C4-2B (cell line): ENCODE results near the gene SLC2A13.
A peak's percentile ranks its signal among the peaks of the same experiment; 100 is the strongest.
"Not testable (repeated sequence)": the region's sequence is repeated elsewhere in the genome, so short reads cannot be mapped to it uniquely, and the experiment has no call there.

Experiments
- H3K27ac ChIP-seq: fragments of 450-650 bp; 2 replicates; pipeline ENCODE4 v1.5.1; 2017
- ZFX ChIP-seq: fragments of 450-650 bp; IDR thresholded peaks from 2 replicates; pipeline ENCODE4 v1.6.1; 2017
- TF ChIP-seq, protein P1 (sequence below): fragments of 450-650 bp; conservative IDR thresholded peaks from 2 replicates; pipeline ENCODE4 v1.5.1; 2017; ENCODE audit warnings: mild to moderate bottlenecking

Gene SLC2A13

DNA sequence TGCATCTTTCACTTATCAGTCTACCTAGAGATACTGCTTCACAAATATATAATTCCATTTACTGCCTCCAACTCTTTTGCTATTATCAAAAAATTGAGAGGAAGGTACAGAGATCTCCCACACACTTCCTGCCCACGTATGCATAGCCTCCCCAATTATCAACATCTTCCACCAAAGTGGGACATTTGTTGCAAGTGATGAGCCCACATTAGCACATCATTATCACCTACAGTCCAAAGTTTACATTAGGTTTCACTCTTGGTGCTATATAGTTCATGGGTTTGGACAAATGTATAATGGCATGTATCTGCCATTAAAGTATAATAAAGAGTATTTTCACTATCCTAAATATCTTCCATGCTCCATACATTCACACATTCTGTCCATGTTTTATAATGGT is 66.3 kb downstream of the SLC2A13 start:
- no peak for TF ChIP-seq ZFX

DNA sequence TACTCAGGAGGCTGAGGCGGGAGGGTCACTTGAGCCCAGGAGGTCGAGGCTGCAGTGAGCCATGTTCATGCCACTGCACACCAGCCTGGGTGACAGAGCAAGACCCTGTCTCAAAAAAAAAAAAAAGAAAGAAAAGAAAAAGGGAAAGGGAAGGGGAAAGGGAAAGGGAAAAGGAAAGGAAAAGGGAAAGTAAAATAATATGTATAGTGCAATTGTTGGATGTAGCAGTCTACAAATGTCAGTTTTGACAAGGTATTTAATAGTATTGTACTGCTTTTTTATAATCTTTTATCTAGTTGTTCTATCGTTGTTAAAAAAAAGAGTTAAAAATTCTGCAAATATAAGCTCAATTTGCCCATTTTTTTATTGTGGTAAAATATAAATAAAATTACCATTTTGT is 67.3 kb downstream of the SLC2A13 start:
- H3K27ac ChIP-seq, result no peak overlapping the region
- TF ChIP-seq ZFX, result no peak
- TF ChIP-seq, protein P1, sequence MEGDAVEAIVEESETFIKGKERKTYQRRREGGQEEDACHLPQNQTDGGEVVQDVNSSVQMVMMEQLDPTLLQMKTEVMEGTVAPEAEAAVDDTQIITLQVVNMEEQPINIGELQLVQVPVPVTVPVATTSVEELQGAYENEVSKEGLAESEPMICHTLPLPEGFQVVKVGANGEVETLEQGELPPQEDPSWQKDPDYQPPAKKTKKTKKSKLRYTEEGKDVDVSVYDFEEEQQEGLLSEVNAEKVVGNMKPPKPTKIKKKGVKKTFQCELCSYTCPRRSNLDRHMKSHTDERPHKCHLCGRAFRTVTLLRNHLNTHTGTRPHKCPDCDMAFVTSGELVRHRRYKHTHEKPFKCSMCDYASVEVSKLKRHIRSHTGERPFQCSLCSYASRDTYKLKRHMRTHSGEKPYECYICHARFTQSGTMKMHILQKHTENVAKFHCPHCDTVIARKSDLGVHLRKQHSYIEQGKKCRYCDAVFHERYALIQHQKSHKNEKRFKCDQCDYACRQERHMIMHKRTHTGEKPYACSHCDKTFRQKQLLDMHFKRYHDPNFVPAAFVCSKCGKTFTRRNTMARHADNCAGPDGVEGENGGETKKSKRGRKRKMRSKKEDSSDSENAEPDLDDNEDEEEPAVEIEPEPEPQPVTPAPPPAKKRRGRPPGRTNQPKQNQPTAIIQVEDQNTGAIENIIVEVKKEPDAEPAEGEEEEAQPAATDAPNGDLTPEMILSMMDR, result no peak

More for the DNA sequence above, 66.3 kb downstream of the SLC2A13 start:
- H3K27ac ChIP-seq, result no peak overlapping the region

DNA sequence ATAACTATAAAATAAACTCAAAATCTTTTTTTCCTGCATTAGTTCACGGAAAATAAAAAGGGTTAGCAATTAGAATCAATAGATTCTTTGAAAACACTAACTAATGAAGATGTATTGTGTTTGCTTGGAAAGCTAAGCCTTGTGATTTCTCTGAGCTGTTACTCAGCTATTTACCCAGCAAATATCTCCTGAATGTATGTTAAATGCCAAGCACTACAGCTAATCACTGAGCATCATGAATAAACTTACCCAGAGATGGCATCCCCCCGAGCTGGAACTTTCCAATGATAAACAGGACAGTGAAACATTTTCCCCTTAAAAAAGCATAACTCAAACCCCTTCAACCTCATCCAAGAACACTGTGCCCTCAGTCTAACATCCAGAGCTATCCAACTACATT is 71.2 kb downstream of the SLC2A13 start:
- no peak for TF ChIP-seq ZFX
- TF ChIP-seq, protein P1, result no peak
- H3K27ac ChIP-seq, result no peak overlapping the region

DNA sequence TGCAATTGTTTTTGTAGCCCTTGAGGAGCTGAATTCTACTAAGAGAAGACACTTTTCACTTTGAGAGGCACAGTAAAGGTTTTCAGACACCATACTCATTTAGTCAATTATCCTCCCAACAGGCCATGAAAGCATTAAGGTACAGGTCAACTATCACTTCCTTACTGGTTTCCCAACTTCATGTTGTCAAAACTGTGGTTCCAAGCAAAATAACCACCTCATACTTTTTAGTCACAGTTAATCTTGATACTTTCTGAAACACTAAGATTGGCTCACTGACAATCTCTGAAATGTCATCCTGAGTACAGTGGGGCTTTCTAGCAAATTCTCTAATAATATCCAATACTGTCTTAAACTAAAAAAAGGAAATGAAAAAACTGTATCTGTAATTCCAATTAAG is 71.7 kb downstream of the SLC2A13 start:
- TF ChIP-seq, protein P1, result no peak
- TF ChIP-seq ZFX, result no peak
- no peak overlapping the region for H3K27ac ChIP-seq

DNA sequence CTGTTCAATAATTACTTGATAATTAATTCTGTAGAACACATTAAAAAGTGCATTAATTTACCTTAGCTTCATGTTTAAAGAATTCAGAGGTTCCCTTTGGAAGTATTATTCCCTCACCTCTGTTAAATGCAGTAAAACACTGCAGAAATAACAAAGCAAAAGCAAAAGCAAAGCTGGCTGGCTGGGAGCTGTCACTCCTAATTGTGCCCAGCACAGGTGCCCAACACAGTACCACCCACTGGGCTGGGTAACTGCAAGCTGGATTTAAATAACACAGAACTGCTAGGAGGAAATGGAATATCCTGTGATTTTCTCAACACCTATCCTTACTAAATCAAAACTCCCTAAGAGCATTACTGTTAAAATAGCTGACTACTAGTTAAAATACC is 72.6 kb downstream of the SLC2A13 start:
- TF ChIP-seq ZFX, result no peak
- TF ChIP-seq, protein P1, result no peak
- H3K27ac ChIP-seq, result no peak overlapping the region

DNA sequence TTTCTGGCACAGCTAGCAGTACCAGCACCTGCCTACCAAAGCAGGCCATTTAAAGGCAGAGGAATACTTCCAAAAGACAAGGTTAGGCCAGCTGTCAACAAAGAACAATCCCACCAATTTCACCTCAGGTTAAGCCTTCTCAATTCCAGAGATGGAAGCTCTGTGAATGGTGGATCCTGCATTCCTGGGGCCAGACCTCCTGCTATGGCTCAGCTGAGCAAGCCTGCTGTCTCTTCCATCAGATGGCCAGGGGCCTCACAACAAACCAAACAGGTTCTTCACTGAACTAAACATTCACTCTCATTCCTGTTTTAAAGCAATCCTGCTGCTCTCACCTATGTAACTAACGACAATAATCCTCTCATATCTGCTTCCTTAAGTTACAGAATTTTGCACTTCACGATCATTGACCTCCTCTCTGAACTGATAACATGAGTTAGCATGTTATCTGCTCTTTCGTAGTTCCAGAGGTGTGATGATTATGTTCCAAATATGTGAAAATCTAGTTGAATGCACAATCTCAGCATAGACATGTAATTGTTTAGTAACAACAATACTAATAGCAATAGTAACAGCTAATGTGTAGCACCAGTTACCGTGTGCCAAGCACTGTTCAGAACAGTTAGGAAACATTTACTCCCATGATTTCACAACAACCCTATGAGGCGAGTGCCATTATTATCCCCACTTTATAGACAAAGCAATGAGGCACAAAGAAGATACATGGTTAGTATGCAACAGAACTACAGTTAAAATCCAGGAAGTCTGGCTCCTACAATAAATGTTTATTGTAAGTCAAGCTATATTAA is 73.2 kb downstream of the SLC2A13 start:
- TF ChIP-seq ZFX, result no peak
- TF ChIP-seq, protein P1, result no peak

DNA sequence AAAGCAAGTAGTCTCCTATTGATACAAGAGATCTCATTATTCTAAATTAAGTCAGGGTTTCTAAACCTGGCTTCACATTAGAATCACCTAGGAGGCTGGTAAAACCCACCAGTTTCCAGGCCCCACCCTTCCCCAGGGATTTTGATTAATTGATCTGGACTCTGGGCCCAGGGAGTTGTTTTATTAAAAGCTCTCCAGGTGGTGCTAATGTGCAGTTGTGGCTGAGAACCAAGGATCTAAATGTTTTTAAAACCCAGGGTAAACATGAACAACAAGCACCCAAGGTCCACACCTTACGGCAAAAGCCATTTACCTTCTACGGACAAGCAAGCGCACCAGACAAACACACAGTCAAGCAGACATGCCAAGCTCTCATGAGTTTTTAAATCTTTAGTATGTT is 73.9 kb downstream of the SLC2A13 start:
- TF ChIP-seq, protein P1, result peak; percentile 52
- no peak for TF ChIP-seq ZFX

More for the DNA sequence above, 73.2 kb downstream of the SLC2A13 start:
- no peak overlapping the region for H3K27ac ChIP-seq

DNA sequence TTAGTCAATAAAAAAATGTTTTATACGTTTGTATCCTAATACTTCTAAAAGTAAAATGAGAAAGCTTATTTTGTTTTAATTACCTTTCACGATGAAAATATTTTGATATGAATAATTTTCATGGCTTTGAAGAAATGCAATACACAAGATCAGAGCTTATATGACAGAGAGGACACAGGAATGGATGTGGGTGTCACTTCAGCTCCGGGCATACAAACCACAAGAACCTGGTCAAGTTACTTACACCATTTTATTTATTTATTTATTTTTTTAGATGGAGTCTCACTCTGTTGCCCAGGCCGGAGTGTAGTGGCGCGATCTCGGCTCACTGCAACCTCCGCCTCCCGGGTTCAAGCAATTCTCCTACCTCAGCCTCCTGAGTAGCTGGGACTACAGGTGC is 74.9 kb downstream of the SLC2A13 start:
- not testable (repeated sequence) for H3K27ac ChIP-seq

More for the DNA sequence above, 73.9 kb downstream of the SLC2A13 start:
- H3K27ac ChIP-seq, result no peak overlapping the region
